GM12874 (cell line): ENCODE data around the gene MYO5C.

Source experiments
- TF ChIP-seq, protein P1 (sequence below): IDR thresholded peaks from 2 replicates; pipeline ENCODE4 v1.5.1; 2011; ENCODE audit warnings: low read depth, mild to moderate bottlenecking, control low read depth, low read length, moderate library complexity; ENCODE audit not compliant: insufficient read depth

MYO5C gene

DNA sequence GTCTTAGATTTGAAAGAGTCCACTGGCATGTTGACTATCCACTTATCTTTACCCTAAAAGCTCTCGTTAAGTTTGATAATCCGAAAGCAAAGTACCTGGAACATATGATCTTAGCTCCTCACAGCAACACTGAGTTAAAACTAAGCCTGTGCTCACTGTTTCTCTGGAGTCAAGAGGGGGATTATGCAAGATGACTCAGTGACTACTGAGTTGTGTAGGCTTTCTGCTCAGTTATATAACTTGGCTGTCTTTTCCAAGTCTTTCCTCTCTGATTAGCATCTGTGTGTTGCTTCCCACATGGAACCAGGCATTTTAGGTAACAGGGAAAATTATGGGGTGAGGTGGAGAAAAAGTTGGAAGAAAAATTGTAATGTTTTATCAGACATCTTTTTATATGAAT is 31.2 kb upstream of the MYO5C start:
- TF ChIP-seq, protein P1, sequence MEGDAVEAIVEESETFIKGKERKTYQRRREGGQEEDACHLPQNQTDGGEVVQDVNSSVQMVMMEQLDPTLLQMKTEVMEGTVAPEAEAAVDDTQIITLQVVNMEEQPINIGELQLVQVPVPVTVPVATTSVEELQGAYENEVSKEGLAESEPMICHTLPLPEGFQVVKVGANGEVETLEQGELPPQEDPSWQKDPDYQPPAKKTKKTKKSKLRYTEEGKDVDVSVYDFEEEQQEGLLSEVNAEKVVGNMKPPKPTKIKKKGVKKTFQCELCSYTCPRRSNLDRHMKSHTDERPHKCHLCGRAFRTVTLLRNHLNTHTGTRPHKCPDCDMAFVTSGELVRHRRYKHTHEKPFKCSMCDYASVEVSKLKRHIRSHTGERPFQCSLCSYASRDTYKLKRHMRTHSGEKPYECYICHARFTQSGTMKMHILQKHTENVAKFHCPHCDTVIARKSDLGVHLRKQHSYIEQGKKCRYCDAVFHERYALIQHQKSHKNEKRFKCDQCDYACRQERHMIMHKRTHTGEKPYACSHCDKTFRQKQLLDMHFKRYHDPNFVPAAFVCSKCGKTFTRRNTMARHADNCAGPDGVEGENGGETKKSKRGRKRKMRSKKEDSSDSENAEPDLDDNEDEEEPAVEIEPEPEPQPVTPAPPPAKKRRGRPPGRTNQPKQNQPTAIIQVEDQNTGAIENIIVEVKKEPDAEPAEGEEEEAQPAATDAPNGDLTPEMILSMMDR, result no peak

DNA sequence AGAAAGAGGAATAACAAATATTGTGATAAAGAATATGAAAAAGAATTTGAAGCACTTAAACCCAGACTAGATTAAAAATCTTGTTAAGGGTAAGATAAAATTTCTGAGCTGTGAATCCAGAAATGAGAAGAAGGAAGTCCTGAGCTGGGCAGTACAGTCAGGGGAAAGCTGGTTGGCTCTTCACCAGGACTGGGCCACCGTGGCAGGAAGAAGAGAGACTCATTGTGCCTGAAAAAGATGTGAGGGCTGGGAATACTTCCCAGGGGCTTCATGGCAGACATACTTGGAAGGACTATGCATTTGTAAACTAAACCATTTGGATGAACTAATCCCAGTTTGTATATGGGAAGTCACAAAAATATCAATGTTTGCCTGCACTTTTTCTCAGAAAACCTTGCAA is 28.5 kb upstream of the MYO5C start:
- TF ChIP-seq, protein P1, result no peak

DNA sequence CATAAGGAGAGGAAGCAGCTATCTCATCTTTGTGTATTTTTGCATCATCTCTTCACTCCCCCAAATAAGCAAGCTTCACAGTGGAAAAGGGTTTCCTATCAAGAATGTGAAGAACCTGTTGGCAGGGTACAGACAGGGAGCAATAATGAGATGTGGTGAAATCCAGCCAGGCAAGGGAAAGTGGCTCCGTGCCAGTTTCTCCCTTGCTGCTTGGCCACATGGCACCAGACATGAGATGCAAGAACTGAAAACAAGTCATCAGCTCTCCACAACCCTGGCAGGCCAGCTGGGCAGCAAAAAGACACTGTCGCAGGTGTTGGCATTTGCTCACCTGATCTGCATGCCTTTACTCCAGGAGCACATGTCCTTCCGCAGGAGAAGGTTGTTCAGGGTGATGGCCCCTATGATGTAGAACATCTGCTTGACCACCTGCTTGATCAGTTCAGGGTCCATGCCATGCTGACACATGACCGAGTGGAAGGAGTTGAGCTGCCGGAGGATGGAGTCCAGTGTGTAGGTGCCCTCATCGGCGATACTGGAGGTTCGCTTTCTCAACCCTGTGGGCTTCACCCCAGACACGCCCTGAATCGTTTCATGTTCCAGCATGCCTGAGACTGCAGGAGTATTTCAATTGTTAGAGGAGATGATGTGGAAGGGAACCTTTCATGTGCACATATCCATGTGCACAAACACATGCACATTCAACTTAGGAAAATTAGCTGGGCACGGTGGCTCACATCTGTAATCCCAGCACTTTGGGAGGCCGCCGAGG is 23.3 kb upstream of the MYO5C start:
- TF ChIP-seq, protein P1, result no peak

DNA sequence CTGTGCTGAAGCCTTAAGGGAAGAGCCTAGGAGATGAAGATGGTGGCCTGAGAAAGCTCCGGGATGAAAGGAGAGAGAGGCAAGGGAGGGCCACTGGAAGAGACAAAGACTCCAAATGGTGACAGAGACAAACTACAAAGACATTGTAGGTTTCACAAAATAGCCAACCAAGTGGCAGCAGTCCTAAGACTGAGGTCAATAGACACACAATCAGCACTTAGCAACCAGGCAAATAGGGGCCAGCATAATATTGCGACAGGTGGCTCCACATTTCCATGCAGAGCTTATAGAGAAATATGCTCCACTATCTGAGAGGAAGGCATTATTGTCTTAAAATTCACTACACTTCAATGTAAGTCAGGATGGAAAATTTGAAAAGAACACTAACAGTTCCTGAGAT is 22.1 kb upstream of the MYO5C start:
- TF ChIP-seq, protein P1, result no peak

DNA sequence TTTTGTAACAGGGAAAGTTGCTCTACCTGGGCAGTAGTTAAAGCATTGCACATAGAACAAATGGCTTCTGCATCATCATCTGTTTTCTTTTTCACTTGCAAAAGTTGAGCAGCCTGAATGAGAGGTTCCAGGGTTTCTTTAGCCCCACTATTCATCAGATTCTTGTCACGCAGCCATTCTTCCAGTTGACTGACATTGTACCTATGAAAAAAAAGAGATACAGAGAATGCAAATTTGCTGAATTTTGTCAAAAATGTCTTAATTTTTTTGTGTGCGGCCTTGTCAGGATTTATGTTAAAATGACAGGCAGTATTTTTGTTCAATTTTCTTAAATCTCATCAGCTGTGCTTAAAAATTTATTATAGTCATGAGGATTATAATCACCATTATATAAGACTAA is 21.4 kb upstream of the MYO5C start:
- TF ChIP-seq, protein P1, result no peak

DNA sequence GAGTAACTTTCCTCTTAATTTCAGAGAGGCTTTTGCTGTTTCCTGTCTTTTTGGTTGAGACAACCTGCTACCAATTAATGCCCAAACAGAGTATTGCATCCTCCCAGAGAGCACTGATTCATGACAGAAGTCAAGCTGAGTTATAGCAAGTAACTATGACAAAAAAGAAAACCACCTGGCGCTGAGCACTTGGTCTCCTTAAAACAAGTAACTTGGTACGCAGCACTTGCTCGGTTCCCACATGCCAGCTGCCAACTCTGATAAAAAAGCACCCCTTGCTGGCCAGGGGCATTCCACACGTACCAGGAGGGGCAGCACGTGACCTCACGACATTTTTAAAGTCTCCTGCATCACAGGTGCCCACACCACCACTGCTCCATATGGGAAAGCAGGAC is 13.5 kb upstream of the MYO5C start:
- TF ChIP-seq, protein P1, result no peak

DNA sequence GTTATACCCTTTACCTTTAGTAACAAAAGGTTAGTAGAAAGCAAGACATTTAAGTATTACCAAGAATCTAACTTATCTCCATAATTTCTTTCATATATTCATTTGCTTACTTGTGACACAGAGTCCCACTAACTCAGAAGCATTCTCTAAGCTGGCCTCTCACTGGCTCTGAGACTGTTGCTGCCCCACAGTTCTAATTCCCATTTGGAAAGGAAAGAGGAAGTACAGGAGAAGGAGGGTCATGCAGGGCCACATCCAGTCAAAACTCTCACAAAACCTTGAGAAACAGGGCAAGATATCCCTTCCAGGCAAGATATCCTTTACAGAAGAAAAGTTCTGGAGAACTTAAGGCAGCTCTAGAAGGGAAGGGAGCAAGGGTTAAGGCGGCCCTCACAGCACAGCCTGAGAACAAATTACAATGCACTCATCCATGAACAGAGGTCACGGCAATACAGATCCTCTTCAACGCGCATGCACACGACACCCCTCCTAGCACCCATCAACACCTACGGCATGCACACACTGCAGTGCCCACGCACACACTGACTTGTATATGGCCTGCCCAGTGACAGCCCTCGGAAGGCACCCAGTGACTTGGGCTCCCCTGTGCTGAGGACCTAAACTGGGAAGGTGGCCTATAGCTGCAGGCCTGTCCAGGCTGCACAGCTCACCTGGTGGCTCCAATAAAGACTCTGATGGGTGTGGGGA is 13.0 kb upstream of the MYO5C start:
- TF ChIP-seq, protein P1, result no peak
